ENCODE results near the gene UTS2B.

Gene UTS2B

GRCh38 chr3:191343913-191344312 is 13.6 kb upstream of the UTS2B start:
- TF ChIP-seq, protein P1, sequence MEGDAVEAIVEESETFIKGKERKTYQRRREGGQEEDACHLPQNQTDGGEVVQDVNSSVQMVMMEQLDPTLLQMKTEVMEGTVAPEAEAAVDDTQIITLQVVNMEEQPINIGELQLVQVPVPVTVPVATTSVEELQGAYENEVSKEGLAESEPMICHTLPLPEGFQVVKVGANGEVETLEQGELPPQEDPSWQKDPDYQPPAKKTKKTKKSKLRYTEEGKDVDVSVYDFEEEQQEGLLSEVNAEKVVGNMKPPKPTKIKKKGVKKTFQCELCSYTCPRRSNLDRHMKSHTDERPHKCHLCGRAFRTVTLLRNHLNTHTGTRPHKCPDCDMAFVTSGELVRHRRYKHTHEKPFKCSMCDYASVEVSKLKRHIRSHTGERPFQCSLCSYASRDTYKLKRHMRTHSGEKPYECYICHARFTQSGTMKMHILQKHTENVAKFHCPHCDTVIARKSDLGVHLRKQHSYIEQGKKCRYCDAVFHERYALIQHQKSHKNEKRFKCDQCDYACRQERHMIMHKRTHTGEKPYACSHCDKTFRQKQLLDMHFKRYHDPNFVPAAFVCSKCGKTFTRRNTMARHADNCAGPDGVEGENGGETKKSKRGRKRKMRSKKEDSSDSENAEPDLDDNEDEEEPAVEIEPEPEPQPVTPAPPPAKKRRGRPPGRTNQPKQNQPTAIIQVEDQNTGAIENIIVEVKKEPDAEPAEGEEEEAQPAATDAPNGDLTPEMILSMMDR (IDR thresholded peaks at IDR 0.05; ENCODE audit: insufficient read depth, low read depth, low read length, missing control alignments), result no peak
- H3K4me3 ChIP-seq (ENCODE audit: low read depth, low read length), result no peak overlapping the region

GRCh38 chr3:191343115-191343514 is 12.8 kb upstream of the UTS2B start:
- TF ChIP-seq, protein P1 (IDR thresholded peaks at IDR 0.05; ENCODE audit: insufficient read depth, low read depth, low read length, missing control alignments), result no peak
- DNase-seq (ENCODE audit: low read depth), result no peak
- H3K4me3 ChIP-seq (ENCODE audit: low read depth, low read length), result no peak overlapping the region

More at GRCh38 chr3:191343913-191344312, 13.6 kb upstream of the UTS2B start:
- no peak for DNase-seq (ENCODE audit: low read depth)

- TF ChIP-seq, protein P1 (IDR thresholded peaks at IDR 0.05; ENCODE audit: insufficient read depth, low read depth, low read length, missing control alignments), result no peak
- no peak for DNase-seq (ENCODE audit: low read depth)
- no peak overlapping the region for H3K4me3 ChIP-seq (ENCODE audit: low read depth, low read length)
Measured at GRCh38 chr3:191342411-191342810, 12.1 kb upstream of the UTS2B start.

GRCh38 chr3:191342006-191342405 is 11.7 kb upstream of the UTS2B start:
- DNase-seq (ENCODE audit: low read depth), result no peak
- H3K4me3 ChIP-seq (ENCODE audit: low read depth, low read length), result no peak overlapping the region
- TF ChIP-seq, protein P1 (IDR thresholded peaks at IDR 0.05; ENCODE audit: insufficient read depth, low read depth, low read length, missing control alignments), result no peak

DNA sequence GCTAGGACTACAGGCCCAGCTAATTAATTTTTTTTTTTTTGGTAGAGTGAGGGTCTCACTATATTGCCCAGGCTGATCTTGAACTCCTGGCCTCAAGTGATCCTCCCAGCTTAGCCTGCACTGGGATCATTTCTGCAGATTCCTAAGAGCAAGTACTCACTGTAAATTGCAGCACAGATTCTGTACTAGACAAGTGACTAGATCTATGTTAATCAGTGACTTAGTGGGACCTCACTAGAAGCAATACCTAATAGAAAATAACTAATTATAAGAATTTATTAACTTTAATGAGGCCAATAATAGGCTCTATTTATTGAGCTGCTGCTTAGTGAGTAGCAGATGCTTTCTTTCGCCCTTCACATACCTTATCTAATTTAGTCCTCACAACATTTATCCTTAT is 10.6 kb upstream of the UTS2B start:
- no peak overlapping the region for H3K4me3 ChIP-seq (ENCODE audit: low read depth, low read length)
- DNase-seq (ENCODE audit: low read depth), result no peak
- TF ChIP-seq, protein P1 (IDR thresholded peaks at IDR 0.05; ENCODE audit: insufficient read depth, low read depth, low read length, missing control alignments), result no peak

DNA sequence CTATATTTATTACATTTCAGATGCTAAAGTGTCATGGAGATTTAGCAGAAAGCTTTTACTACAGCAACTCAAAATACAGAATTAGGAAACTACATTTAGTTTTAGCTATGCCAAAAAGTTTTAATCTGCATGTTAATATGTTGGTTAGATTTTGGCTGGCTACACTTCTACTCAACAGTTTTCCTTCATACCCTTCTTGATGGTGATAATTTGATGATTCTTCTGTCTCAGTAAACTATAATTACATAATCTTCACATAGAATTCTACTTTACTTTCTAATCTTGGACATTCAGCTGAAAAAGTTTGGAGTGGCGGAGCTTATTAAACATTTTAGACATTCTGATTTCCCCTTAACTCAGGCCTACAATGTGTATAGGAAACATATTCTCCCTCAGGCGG is 10.0 kb upstream of the UTS2B start:
- no peak overlapping the region for H3K4me3 ChIP-seq (ENCODE audit: low read depth, low read length)
- TF ChIP-seq, protein P1 (IDR thresholded peaks at IDR 0.05; ENCODE audit: insufficient read depth, low read depth, low read length, missing control alignments), result no peak
- no peak for DNase-seq (ENCODE audit: low read depth)

- no peak overlapping the region for H3K4me3 ChIP-seq (ENCODE audit: low read depth, low read length)
- no peak for DNase-seq (ENCODE audit: low read depth)
- TF ChIP-seq, protein P1 (IDR thresholded peaks at IDR 0.05; ENCODE audit: insufficient read depth, low read depth, low read length, missing control alignments), result no peak
Measured at GRCh38 chr3:191339316-191339917, 9.1 kb upstream of the UTS2B start.
